AG09309 (cell line): ENCODE measurements around the gene PNLIPRP2.

Source experiments
- DNase-seq: peaks from one replicate; pipeline ENCODE4 v3.0.0-alpha.2; 2010; ENCODE audit warnings: low read depth
- H3K4me3 ChIP-seq: 2 replicates; pipeline ENCODE4 v1.5.1; 2011; ENCODE audit warnings: mild to moderate bottlenecking, low read depth, low read length, moderate library complexity; ENCODE audit not compliant: control insufficient read depth
- CTCF ChIP-seq: IDR thresholded peaks from 2 replicates; pipeline ENCODE4 v1.5.1; 2011; ENCODE audit warnings: mild to moderate bottlenecking, low read depth, low read length, inconsistent platforms; ENCODE audit not compliant: insufficient read depth, control insufficient read depth; ENCODE audit errors: missing control alignments

The PNLIPRP2 gene

GRCh38 chr10:116625845-116626244 lies 5.1 kb downstream of the PNLIPRP2 start:
- no peak for TF ChIP-seq CTCF
- no peak for DNase-seq
- no peak overlapping the region for H3K4me3 ChIP-seq

- no peak overlapping the region for H3K4me3 ChIP-seq
- TF ChIP-seq CTCF = no peak
- DNase-seq = no peak
Observed at GRCh38 chr10:116626815-116627214, 6.1 kb downstream of the PNLIPRP2 start.

- no peak overlapping the region for H3K4me3 ChIP-seq
- no peak for DNase-seq
- TF ChIP-seq CTCF = peak; percentile 33
Observed at GRCh38 chr10:116627386-116627933, 6.7 kb downstream of the PNLIPRP2 start.

GRCh38 chr10:116629340-116629739 lies 8.6 kb downstream of the PNLIPRP2 start:
- no peak for TF ChIP-seq CTCF
- H3K4me3 ChIP-seq = no peak overlapping the region
- DNase-seq = no peak

- no peak for TF ChIP-seq CTCF
- no peak for DNase-seq
- H3K4me3 ChIP-seq = no peak overlapping the region
Observed at GRCh38 chr10:116630020-116630419, 9.3 kb downstream of the PNLIPRP2 start.

- no peak for TF ChIP-seq CTCF
- no peak overlapping the region for H3K4me3 ChIP-seq
- no peak for DNase-seq
Observed at GRCh38 chr10:116631871-116632295, 11.1 kb downstream of the PNLIPRP2 start.
